GM12872 (cell line): ENCODE measurements around the gene ERBB3.

Source experiments
- TF ChIP-seq, protein P1 (sequence below): IDR thresholded peaks from 3 replicates; pipeline ENCODE4 v1.5.1; 2011; ENCODE audit warnings: low read depth, mild to moderate bottlenecking, low read length, moderate library complexity; ENCODE audit not compliant: insufficient read depth

The ERBB3 gene

DNA sequence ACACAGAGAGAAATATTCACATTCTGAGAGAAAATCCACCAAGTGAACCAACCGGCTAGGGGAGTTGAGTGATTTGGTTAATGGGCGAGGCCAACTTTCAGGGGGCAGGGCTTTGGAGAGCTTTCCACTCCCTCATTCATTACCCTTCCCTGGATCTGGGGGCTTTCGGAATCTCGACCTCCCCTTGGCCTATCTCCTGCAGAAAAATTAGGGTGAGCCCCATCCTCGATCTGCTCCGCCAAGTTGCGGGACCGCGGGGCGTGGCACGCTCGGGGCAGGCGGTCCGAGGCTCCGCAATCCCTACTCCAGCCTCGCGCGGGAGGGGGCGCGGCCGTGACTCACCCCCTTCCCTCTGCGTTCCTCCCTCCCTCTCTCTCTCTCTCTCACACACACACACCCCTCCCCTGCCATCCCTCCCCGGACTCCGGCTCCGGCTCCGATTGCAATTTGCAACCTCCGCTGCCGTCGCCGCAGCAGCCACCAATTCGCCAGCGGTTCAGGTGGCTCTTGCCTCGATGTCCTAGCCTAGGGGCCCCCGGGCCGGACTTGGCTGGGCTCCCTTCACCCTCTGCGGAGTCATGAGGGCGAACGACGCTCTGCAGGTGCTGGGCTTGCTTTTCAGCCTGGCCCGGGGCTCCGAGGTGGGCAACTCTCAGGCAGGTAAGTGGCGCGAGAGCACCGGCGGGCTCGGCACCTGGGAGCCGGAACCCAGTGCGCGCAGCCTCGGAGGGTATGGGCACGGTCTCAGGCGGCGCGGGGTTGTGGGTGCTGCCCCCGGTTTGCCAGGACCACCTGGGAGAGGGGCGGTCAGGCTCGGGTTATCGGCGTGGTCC is at the start of gene ERBB3:
TSS of gene ERBB3 (plus strand) at position 443 of the 833 bp plus-strand sequence. CDS start at position 579, 136 bp downstream.
- TF ChIP-seq, protein P1, sequence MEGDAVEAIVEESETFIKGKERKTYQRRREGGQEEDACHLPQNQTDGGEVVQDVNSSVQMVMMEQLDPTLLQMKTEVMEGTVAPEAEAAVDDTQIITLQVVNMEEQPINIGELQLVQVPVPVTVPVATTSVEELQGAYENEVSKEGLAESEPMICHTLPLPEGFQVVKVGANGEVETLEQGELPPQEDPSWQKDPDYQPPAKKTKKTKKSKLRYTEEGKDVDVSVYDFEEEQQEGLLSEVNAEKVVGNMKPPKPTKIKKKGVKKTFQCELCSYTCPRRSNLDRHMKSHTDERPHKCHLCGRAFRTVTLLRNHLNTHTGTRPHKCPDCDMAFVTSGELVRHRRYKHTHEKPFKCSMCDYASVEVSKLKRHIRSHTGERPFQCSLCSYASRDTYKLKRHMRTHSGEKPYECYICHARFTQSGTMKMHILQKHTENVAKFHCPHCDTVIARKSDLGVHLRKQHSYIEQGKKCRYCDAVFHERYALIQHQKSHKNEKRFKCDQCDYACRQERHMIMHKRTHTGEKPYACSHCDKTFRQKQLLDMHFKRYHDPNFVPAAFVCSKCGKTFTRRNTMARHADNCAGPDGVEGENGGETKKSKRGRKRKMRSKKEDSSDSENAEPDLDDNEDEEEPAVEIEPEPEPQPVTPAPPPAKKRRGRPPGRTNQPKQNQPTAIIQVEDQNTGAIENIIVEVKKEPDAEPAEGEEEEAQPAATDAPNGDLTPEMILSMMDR, result no peak

DNA sequence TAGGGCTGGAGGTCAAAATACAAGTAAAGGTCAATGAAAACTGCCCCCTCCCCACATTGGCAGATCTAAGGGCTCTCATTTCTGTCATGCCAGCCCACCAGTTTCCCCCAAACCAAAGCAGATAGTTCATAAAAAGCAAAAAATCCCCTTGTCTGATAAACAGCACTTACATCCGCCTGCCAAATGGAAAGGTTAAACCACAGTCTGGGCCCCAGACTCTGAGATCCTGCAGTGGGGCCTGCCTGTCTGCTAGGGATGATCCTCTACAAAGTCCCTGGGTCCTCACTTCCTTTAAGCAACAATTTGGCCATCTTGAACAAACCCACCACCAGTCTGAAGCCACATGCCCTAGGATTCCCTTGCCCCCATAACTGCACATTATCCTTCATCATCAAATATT is 48.0 kb upstream of the ERBB3 start:
- TF ChIP-seq, protein P1, result no peak

DNA sequence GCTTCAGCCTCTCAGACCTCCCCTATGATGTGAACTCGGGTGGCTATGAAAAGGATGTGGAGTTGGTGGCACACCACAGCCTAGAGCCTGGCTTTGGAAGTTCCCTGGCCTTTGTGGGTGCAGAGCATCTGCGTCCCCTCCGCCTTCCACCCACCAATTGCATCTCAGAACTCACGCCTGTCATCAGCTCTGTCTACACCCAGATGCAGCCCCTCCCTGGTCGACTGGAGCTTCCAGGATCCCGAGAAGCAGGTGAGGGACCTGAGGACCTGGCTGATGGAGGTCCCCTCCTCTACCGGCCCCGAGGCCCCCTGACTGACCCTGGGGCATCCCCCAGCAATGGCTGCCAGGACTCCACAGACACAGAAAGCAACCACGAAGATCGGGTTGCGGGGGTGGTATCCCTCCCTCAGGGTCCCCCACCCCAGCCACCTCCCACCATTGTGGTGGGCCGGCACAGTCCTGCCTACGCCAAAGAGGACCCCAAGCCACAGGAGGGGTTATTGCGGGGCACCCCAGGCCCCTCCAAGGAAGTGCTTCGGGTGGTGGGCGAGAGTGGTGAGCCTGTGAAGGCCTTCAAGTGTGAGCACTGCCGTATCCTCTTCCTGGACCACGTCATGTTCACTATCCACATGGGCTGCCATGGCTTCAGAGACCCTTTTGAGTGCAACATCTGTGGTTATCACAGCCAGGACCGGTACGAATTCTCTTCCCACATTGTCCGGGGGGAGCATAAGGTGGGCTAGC is 45.2 kb upstream of the ERBB3 start:
- TF ChIP-seq, protein P1, result no peak

DNA sequence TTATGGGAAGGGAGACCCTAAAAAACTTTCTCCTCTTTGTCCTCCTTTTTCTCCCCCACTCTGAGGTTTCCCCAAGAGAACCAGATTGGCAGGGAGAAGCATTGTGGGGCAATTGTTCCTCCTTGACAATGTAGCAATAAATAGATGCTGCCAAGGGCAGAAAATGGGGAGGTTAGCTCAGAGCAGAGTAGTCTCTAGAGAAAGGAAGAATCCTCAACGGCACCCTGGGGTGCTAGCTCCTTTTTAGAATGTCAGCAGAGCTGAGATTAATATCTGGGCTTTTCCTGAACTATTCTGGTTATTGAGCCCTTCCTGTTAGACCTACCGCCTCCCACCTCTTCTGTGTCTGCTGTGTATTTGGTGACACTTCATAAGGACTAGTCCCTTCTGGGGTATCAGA is 42.8 kb upstream of the ERBB3 start:
- TF ChIP-seq, protein P1, result no peak

DNA sequence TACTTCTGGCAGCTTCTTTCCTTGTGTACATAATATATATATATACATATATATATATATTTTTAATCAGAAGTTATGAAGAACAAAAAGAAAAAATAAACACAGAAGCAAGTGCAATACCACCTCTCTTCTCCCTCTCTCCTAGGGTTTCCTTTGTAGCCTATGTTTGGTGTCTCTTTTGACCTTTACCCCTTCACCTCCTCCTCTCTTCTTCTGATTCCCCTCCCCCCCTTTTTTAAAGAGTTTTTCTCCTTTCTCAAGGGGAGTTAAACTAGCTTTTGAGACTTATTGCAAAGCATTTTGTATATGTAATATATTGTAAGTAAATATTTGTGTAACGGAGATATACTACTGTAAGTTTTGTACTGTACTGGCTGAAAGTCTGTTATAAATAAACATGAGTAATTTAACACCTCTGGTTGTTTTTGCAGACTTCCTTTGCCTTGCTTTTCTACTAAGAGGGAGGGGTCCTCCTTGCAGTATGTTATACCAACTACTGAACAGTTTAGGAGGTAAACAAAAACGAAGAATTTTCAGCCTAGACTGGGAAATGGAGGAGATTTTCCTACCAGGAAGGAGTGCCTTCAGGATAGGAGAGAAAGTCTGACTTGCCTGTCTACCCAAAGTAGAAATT is 41.8 kb upstream of the ERBB3 start:
- TF ChIP-seq, protein P1, result no peak

DNA sequence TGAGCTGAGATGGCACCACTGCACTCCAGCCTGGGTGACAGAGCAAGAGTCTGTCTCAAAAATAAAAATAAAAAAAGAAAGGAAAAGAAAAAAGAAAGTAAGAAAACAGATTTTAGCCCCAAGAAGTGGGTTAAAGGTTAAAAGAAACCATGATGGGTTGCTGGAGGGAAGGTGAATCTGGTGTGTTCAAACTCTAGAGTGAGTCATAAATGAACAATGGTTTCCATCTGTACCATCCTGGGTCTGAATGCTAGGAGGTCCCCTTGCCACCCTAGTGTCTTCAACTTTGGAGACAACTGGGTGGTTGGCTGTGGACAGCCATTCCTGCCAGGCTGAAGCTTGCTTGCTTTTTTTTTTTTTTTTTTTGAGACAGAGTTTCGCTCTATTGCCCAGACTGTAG is 39.8 kb upstream of the ERBB3 start:
- TF ChIP-seq, protein P1, result no peak

DNA sequence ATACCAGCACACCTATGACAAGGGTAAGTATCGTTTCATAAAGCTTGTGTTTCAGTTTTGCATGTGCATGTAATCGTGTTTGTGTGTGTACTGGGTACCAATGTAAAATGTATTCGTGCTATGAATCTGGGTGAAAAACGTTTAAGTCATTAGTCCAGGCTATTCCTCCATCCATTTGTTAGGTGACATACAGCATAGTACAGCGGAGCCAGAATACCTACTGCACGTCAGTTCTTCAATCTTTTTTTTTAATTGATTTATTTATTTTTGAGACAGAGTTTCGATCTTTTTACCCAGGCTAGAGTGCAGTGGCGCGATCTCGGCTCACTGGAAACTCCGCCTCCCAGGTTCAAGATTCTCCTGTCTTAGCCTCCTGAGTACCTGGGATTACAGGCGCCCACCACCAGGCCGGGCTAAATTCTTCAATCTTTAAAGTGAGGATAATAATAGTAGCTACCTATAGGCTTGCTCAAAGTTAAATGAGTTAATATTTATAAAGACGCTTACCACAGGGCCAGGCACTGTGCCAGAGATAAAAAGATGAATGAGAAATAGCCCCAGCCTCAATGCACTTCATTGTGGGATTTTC is 38.9 kb upstream of the ERBB3 start:
- TF ChIP-seq, protein P1, result no peak
